Measurements from ENCODE around the gene USP6NL.

Gene USP6NL

DNA sequence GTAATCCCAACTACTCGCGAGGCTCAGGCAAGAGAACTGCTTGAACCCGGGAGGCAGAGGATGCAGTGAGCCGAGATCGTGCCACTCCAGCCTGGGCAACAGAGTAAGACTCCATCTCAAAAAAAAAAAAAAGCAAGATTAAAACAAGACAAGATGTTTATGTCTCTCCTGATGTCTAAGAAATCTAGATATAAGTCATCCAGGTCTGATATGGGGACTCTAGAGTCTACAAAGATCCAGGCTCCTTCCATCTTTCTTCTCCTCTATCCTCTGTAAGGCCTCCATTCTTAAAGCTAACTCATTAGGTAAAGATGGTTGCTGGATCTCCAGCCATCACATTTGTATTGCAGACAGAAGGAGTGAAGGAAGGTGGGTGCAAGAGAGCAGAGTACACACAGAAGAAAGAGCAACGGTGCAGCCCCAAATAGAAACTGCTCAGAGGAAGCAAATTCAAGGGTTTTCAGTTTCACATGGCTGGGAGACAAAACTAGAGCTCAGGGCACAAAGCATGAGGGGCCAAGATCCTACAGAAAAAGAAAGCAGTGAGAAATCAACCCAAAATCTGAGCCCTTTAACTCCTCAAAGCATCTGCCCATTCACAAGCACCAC is 57.6 kb downstream of the USP6NL start:
- CTCF ChIA-PET, result no interaction called here
- DNase-seq (ENCODE audit: low read depth, low spot score), result no peak
- H3K4me3 ChIP-seq (ENCODE audit: low read depth, low read length), result no peak overlapping the region
- POLR2A ChIA-PET, result no interaction called here
- TF ChIP-seq, protein P1, sequence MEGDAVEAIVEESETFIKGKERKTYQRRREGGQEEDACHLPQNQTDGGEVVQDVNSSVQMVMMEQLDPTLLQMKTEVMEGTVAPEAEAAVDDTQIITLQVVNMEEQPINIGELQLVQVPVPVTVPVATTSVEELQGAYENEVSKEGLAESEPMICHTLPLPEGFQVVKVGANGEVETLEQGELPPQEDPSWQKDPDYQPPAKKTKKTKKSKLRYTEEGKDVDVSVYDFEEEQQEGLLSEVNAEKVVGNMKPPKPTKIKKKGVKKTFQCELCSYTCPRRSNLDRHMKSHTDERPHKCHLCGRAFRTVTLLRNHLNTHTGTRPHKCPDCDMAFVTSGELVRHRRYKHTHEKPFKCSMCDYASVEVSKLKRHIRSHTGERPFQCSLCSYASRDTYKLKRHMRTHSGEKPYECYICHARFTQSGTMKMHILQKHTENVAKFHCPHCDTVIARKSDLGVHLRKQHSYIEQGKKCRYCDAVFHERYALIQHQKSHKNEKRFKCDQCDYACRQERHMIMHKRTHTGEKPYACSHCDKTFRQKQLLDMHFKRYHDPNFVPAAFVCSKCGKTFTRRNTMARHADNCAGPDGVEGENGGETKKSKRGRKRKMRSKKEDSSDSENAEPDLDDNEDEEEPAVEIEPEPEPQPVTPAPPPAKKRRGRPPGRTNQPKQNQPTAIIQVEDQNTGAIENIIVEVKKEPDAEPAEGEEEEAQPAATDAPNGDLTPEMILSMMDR (IDR thresholded peaks at IDR 0.05; ENCODE audit: insufficient read depth, low read length, missing control alignments), result no peak

GRCh38 chr10:11551916-11552602 is 59.4 kb downstream of the USP6NL start:
- POLR2A ChIA-PET, result interaction anchor here (1.1 kb wide), 1 partner anchor 59 kb away, joined by 5 read pairs; the partner anchor contains the start of gene USP6NL
- TF ChIP-seq, protein P1 (IDR thresholded peaks at IDR 0.05; ENCODE audit: insufficient read depth, low read length, missing control alignments), result no peak
- CTCF ChIA-PET, result interaction anchor here (0.7 to 1.0 kb wide), 2 partner anchors 10 to 230 kb away, joined by 3 read pairs; no protein-coding TSS in a partner anchor
- peak overlapping the region; percentile 28; the same call in 1 of the 2 replicates for H3K4me3 ChIP-seq (ENCODE audit: low read depth, low read length)
- peak; percentile 81 for DNase-seq (ENCODE audit: low read depth, low spot score)

DNA sequence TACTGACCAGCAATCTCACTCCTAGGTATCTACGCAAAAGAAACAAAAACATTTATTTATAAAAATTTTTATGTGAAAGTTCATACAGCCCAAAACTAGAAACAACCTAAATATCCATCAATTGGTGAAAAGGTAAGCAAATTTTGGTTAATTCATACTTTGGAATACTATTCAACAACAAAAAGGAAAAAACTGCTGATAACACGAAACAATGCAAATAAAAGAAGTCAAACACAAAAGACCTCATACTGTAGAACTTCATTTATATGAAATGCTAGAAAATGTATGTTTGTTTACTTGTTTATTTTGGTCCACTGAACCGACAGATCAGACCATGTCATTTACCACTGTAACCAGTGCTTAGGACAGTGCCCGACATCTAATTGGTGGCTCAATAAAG is 60.3 kb downstream of the USP6NL start:
- H3K4me3 ChIP-seq (ENCODE audit: low read depth, low read length), result no peak overlapping the region
- DNase-seq (ENCODE audit: low read depth, low spot score), result no peak
- CTCF ChIA-PET, result interaction anchor here (1.0 kb wide), 1 partner anchor 231 kb away, joined by 3 read pairs; no protein-coding TSS in a partner anchor
- TF ChIP-seq, protein P1 (IDR thresholded peaks at IDR 0.05; ENCODE audit: insufficient read depth, low read length, missing control alignments), result no peak
- POLR2A ChIA-PET, result no interaction called here

- TF ChIP-seq, protein P1 (IDR thresholded peaks at IDR 0.05; ENCODE audit: insufficient read depth, low read length, missing control alignments), result no peak
- DNase-seq (ENCODE audit: low read depth, low spot score), result no peak
- ChIA-PET POLR2A (no interaction called here), CTCF (interaction anchor here (1.0 to 1.6 kb wide), 3 partner anchors 16 to 33 kb away, joined by 3 to 5 read pairs (median 3); no protein-coding TSS in a partner anchor)
- no peak overlapping the region for H3K4me3 ChIP-seq (ENCODE audit: low read depth, low read length)
These were observed 62.7 kb downstream of the USP6NL start for GRCh38 chr10:11548768-11549099.

- ChIA-PET CTCF (interaction anchor here (1.0 to 1.6 kb wide), 4 partner anchors 23 to 177 kb away, joined by 3 to 5 read pairs (median 4); no protein-coding TSS in a partner anchor), POLR2A (no interaction called here)
- H3K4me3 ChIP-seq (ENCODE audit: low read depth, low read length), result no peak overlapping the region
- TF ChIP-seq, protein P1 (IDR thresholded peaks at IDR 0.05; ENCODE audit: insufficient read depth, low read length, missing control alignments), result no peak
- no peak for DNase-seq (ENCODE audit: low read depth, low spot score)
These were observed 63.2 kb downstream of the USP6NL start for GRCh38 chr10:11548065-11548767.

GRCh38 chr10:11546581-11546980 is 64.9 kb downstream of the USP6NL start:
- POLR2A ChIA-PET, result no interaction called here
- DNase-seq (ENCODE audit: low read depth, low spot score), result no peak
- H3K4me3 ChIP-seq (ENCODE audit: low read depth, low read length), result no peak overlapping the region
- CTCF ChIA-PET, result no interaction called here
- TF ChIP-seq, protein P1 (IDR thresholded peaks at IDR 0.05; ENCODE audit: insufficient read depth, low read length, missing control alignments), result no peak
